Measurements from ENCODE around the gene SVEP1.

Gene SVEP1

DNA sequence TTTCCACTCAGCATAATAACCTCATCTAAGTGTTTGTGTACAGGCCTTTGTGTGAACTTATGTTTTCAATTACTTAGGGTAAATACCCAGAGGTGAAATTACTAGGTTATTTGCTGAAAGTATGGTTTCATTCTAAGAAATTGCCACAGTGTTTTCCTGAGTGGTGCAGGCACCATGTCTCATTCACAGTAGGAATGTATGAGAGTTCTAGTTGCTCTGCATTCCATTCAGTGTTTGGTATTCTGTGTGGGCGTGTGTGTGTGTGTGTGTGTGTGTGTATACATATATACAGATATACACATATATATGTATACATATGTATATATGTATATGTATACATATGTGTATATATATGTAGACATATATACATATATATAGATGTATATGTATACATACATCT is 8.8 kb upstream of the SVEP1 start:
- no peak for TF ChIP-seq EZH2 (IDR thresholded peaks at IDR 0.05; ENCODE audit: borderline replicate concordance, low read depth, low read length, severe bottlenecking)
- TF ChIP-seq, protein P1, sequence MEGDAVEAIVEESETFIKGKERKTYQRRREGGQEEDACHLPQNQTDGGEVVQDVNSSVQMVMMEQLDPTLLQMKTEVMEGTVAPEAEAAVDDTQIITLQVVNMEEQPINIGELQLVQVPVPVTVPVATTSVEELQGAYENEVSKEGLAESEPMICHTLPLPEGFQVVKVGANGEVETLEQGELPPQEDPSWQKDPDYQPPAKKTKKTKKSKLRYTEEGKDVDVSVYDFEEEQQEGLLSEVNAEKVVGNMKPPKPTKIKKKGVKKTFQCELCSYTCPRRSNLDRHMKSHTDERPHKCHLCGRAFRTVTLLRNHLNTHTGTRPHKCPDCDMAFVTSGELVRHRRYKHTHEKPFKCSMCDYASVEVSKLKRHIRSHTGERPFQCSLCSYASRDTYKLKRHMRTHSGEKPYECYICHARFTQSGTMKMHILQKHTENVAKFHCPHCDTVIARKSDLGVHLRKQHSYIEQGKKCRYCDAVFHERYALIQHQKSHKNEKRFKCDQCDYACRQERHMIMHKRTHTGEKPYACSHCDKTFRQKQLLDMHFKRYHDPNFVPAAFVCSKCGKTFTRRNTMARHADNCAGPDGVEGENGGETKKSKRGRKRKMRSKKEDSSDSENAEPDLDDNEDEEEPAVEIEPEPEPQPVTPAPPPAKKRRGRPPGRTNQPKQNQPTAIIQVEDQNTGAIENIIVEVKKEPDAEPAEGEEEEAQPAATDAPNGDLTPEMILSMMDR (IDR thresholded peaks at IDR 0.05; ENCODE audit: borderline replicate concordance, extremely low read depth, low read length, poor library complexity, severe bottlenecking) = no peak
- H3K79me2 ChIP-seq (ENCODE audit: insufficient read depth, low read length) = no peaks in the 10 kb centered on the region
- H4K20me1 ChIP-seq (ENCODE audit: insufficient read depth, low read length) = no peaks in the 10 kb centered on the region
- no peak overlapping the region for H3K27ac ChIP-seq (ENCODE audit: low read length)
- H2AFZ ChIP-seq (ENCODE audit: low read depth, low read length) = no peak overlapping the region
- H3K9me3 ChIP-seq (ENCODE audit: insufficient read depth, low read length, severe bottlenecking) = no peaks in the 10 kb centered on the region
- H3K9ac ChIP-seq (ENCODE audit: low read depth, low read length) = no peak overlapping the region
- DNase-seq = no peak
- H3K27me3 ChIP-seq (ENCODE audit: insufficient read depth, low read length, poor library complexity) = no peaks in the 10 kb centered on the region
- no peaks in the 10 kb centered on the region for H3K36me3 ChIP-seq (ENCODE audit: insufficient read depth, low read length)
- no peak overlapping the region for H3K4me2 ChIP-seq (ENCODE audit: insufficient read depth, low read length)
- no peak for ATAC-seq (ENCODE audit: insufficient read depth, low read depth)
- H3K4me1 ChIP-seq (ENCODE audit: insufficient read depth, low read length) = no peaks in the 10 kb centered on the region
- H3K4me3 ChIP-seq (ENCODE audit: low read depth in 1 of 2, low read length in 2 of 2) = no peak overlapping the region

DNA sequence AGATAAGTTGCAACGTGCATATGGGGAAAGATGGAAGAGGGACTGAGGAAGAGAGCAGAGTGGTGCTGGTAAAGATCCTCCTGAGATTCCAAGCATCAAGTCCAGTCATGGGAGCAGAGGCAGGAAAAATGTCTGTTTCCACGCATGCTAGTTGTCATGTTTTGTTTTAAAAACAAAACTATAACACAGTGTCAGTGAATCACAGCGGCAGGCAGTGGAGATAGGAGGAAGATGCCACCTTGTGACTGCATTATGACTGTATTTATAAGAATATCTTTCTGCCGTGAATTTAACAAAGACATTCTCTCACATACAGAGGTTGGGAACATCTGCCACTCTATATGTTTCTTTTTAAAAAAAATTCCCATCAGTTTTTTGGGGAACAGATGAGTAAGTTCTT is 3.7 kb upstream of the SVEP1 start:
- Histone ChIP-seq H3K9me3 (ENCODE audit: insufficient read depth, low read length, severe bottlenecking) (no peaks in the 10 kb centered on the region), H2AFZ (ENCODE audit: low read depth, low read length) (no peak overlapping the region)
- no peak for ATAC-seq (ENCODE audit: insufficient read depth, low read depth)

DNA sequence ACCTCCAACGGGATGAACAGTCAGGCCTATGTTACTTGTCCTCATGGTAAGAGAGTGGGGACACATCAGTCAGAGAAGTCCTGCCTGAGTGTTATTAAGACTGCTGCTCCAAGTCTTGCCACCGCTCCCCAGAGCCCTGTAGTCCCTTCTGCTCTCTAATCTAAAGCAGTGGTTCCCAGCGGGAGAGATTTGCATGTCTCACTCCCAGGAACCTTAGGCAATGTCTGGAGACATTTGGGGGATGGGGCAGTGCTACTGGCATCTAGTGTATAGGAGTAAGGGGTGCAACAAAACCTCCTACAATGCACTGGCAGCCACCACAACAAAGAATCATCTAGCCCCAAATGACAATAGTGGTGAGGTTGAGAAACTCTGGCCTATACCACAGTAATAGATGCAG is 2.6 kb upstream of the SVEP1 start:
- ATAC-seq (ENCODE audit: insufficient read depth, low read depth) = no peak
- no peaks in the 10 kb centered on the region for H3K36me3 ChIP-seq (ENCODE audit: insufficient read depth, low read length)
- no peaks in the 10 kb centered on the region for H3K4me1 ChIP-seq (ENCODE audit: insufficient read depth, low read length)
- H4K20me1 ChIP-seq (ENCODE audit: insufficient read depth, low read length) = no peaks in the 10 kb centered on the region
- H3K4me3 ChIP-seq (ENCODE audit: low read depth in 1 of 2, low read length in 2 of 2) = no peak overlapping the region
- no peak overlapping the region for H2AFZ ChIP-seq (ENCODE audit: low read depth, low read length)
- TF ChIP-seq, protein P1 (IDR thresholded peaks at IDR 0.05; ENCODE audit: borderline replicate concordance, extremely low read depth, low read length, poor library complexity, severe bottlenecking) = no peak
- TF ChIP-seq EZH2 (IDR thresholded peaks at IDR 0.05; ENCODE audit: borderline replicate concordance, low read depth, low read length, severe bottlenecking) = no peak
- no peaks in the 10 kb centered on the region for H3K79me2 ChIP-seq (ENCODE audit: insufficient read depth, low read length)
- H3K9me3 ChIP-seq (ENCODE audit: insufficient read depth, low read length, severe bottlenecking) = no peaks in the 10 kb centered on the region
- no peaks in the 10 kb centered on the region for H3K27me3 ChIP-seq (ENCODE audit: insufficient read depth, low read length, poor library complexity)
- no peak overlapping the region for H3K9ac ChIP-seq (ENCODE audit: low read depth, low read length)
- H3K27ac ChIP-seq (ENCODE audit: low read length) = no peak overlapping the region
- H3K4me2 ChIP-seq (ENCODE audit: insufficient read depth, low read length) = no peak overlapping the region
- no peak for DNase-seq

More for the DNA sequence above, 3.7 kb upstream of the SVEP1 start:
- Histone ChIP-seq H3K4me3 (ENCODE audit: low read depth in 1 of 2, low read length in 2 of 2) (no peak overlapping the region), H3K36me3 (ENCODE audit: insufficient read depth, low read length) (no peaks in the 10 kb centered on the region), H3K4me2 (ENCODE audit: insufficient read depth, low read length) (no peak overlapping the region), H3K4me1 (ENCODE audit: insufficient read depth, low read length) (no peaks in the 10 kb centered on the region), H3K27ac (ENCODE audit: low read length) (no peak overlapping the region), H3K79me2 (ENCODE audit: insufficient read depth, low read length) (no peaks in the 10 kb centered on the region), H3K9ac (ENCODE audit: low read depth, low read length) (no peak overlapping the region), H3K27me3 (ENCODE audit: insufficient read depth, low read length, poor library complexity) (no peaks in the 10 kb centered on the region), H4K20me1 (ENCODE audit: insufficient read depth, low read length) (no peaks in the 10 kb centered on the region)
- TF ChIP-seq, protein P1 (IDR thresholded peaks at IDR 0.05; ENCODE audit: borderline replicate concordance, extremely low read depth, low read length, poor library complexity, severe bottlenecking) = no peak
- TF ChIP-seq EZH2 (IDR thresholded peaks at IDR 0.05; ENCODE audit: borderline replicate concordance, low read depth, low read length, severe bottlenecking) = no peak
- DNase-seq = no peak

DNA sequence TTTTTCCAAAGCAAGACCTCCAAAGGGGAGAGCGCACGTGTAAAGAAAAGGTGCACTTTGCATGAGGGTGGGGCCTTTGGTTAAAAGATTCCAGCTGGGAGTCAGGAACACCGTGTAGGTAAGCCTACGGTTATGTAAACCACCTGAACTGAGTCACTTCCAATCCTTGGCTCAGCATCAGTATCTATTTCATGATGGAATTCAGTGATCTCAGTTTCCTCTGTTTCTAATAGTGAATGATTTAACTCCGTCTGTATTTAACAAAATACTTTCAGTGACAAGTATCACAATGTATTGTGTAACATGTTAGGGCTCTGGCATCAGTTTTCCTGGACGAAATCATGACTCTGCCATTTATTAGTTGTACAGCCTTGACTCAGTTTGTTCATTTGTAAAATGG is 1.3 kb upstream of the SVEP1 start:
- DNase-seq = no peak
- Histone ChIP-seq H2AFZ (ENCODE audit: low read depth, low read length) (no peak overlapping the region), H3K4me3 (ENCODE audit: low read depth in 1 of 2, low read length in 2 of 2) (no peak overlapping the region), H4K20me1 (ENCODE audit: insufficient read depth, low read length) (no peaks in the 10 kb centered on the region), H3K27ac (ENCODE audit: low read length) (no peak overlapping the region), H3K9me3 (ENCODE audit: insufficient read depth, low read length, severe bottlenecking) (no peaks in the 10 kb centered on the region), H3K4me1 (ENCODE audit: insufficient read depth, low read length) (no peaks in the 10 kb centered on the region), H3K36me3 (ENCODE audit: insufficient read depth, low read length) (no peaks in the 10 kb centered on the region), H3K79me2 (ENCODE audit: insufficient read depth, low read length) (no peaks in the 10 kb centered on the region), H3K4me2 (ENCODE audit: insufficient read depth, low read length) (no peak overlapping the region), H3K27me3 (ENCODE audit: insufficient read depth, low read length, poor library complexity) (no peaks in the 10 kb centered on the region), H3K9ac (ENCODE audit: low read depth, low read length) (no peak overlapping the region)
- TF ChIP-seq EZH2 (IDR thresholded peaks at IDR 0.05; ENCODE audit: borderline replicate concordance, low read depth, low read length, severe bottlenecking) = no peak
- TF ChIP-seq, protein P1 (IDR thresholded peaks at IDR 0.05; ENCODE audit: borderline replicate concordance, extremely low read depth, low read length, poor library complexity, severe bottlenecking) = no peak
- ATAC-seq (ENCODE audit: insufficient read depth, low read depth) = no peak
